Superior temporal gyrus (tissue), 1 donor: ENCODE results near the gene CTSA.

Source experiments
- DNase-seq: peaks from one replicate; pipeline ENCODE4 v3.0.0-alpha.2; 2016; ENCODE audit errors: extremely low spot score

Gene CTSA

DNA sequence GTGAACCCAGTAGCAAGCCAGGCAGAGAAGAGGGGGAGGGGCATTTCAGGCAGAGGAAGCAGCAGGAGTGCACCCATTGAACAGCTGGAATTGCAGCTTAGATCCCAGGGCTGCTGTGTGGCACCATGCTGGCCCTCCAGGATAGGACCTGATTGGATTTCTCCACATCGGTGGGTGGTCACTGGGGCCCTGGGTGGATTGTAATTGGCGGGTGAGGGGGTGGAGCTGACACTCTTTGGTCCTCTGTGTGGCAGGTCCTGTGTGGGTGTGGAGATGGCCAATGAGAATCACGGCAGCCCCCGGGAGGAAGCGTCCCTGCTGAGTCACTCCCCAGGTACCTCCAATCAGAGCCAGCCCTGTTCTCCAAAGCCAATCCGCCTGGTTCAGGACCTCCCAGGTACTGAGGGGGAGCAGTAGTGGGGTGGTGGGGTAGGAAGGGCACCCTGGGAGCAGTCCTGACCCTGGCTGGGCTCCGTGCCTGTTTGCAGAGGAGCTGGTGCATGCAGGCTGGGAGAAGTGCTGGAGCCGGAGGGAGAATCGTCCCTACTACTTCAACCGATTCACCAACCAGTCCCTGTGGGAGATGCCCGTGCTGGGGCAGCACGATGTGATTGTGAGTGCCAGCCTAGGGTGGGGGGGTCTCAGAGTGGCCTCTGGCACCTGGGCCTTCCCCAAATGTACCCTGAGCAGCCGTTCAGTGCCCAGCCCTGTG is 47.7 kb downstream of the CTSA start:
- DNase-seq: no peak

GRCh38 chr20:45940053-45940452 is 48.9 kb downstream of the CTSA start:
- no peak for DNase-seq

GRCh38 chr20:45940469-45940868 is 49.3 kb downstream of the CTSA start:
- no peak for DNase-seq

GRCh38 chr20:45943613-45944012 is 52.5 kb downstream of the CTSA start:
- no peak for DNase-seq

DNA sequence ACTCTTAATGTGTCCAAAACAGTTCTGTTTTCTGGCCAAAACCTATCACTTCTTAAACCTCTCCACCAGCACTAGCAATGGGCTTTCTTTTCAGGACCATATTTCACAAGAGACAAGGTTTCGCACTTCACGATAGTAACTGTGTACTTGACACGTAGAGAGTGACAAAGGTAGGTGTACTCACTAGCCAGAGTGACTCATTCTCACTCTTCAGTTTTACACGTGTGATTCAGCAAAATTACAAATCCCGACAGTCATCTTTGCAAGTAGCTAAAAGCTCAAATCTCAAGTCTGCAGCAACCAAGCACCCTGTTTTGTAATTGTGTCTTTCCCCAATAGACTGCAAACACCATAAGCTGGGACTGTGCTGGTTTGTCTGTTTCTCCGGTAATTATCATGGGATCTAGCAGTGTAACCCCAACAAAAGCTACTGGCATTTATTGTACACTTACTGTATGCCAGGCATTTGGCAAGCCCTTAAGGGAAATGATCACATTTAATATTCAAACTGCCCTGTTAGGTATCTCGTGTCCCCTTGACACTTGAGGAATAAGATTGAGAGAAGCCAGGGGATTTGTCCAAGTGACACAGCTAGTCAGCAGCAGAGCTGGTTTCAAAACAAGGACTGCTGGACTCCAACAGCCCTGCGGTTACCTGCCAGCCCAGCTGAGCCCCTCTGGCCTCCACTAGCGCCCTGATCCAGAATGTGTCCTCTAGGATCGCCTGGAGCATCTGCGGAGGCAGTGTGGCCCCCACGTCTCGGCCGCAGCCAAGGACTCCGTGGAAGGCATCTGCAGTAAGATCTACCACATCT is 53.2 kb downstream of the CTSA start:
- DNase-seq: peak; percentile 63

DNA sequence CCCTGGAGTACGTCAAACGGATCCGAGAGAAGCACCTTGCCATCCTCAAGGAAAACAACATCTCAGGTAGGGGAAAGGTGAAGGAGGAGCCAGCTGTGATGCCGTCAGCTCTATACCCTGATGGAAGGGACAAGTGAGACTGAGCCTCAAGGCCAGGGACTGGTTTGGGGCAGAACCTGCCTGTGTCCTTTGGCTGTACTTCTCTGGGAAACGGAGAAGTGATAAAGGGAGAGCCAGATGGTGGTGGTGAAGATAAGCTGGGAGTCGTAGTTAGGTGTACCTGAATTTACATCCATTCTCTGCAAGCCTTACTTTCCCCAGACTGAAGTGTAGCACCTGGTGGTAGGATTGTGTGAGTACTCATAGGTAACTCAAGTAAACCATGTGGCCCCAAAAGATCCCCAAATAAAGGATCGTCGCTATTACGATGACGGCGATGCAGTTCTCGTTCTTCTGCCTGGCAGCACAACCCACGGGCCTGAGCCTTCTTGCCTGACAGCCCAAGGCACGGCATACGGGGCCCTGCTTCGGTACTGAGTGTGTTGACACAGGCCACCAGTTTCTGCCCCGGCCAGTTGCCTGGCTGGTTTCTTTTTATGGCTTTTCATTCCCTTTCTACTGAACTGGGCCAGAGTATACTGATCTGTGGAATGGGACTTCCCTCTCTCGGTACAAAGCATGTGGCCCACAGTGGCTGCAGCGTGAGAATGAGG is 54.0 kb downstream of the CTSA start:
- DNase-seq: no peak

DNA sequence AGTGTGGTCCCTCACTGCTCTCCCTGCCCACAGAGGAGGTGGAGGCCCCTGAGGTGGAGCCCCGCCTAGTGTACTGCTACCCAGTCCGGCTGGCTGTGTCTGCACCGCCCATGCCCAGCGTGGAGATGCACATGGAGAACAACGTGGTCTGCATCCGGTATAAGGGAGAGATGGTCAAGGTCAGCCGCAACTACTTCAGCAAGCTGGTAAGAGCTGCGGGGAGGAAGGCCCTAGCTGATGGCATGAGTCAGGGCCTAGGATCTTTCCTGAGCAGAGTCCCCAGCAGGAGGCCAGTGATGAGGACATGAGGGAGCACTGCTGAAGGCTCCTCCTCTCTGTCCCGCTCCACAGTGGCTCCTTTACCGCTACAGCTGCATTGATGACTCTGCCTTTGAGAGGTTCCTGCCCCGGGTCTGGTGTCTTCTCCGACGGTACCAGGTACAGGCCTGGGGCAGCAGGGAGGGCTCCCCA is 54.6 kb downstream of the CTSA start:
- no peak for DNase-seq

- DNase-seq: no peak
Observed at GRCh38 chr20:45946149-45946970, 55.2 kb downstream of the CTSA start.

DNA sequence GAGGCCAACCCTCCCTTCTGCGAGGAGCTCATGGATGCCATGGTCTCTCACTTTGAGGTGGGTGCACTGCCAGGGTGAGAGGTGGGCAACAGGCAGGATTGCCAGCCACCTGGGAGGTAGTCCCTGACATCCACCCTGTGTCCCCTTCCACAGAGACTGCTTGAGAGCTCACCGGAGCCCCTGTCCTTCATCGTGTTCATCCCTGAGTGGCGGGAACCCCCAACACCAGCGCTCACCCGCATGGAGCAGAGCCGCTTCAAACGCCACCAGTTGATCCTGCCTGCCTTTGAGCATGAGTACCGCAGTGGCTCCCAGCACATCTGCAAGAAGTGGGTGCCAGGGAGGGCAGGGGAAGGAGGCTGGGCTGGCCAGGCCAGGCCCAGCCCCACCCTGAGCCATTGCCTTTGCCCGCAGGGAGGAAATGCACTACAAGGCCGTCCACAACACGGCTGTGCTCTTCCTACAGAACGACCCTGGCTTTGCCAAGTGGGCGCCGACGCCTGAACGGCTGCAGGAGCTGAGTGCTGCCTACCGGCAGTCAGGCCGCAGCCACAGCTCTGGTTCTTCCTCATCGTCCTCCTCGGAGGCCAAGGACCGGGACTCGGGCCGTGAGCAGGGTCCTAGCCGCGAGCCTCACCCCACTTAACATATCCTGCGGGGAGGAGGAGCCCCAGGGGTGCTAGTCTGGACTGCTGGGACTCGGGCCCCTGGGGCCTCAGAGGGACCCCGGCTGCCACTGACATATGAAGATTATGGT is 56.2 kb downstream of the CTSA start:
- no peak for DNase-seq

GRCh38 chr20:45948261-45948733 is 57.2 kb downstream of the CTSA start:
- no peak for DNase-seq
